ENCODE data around the gene MIA3.

DNA sequence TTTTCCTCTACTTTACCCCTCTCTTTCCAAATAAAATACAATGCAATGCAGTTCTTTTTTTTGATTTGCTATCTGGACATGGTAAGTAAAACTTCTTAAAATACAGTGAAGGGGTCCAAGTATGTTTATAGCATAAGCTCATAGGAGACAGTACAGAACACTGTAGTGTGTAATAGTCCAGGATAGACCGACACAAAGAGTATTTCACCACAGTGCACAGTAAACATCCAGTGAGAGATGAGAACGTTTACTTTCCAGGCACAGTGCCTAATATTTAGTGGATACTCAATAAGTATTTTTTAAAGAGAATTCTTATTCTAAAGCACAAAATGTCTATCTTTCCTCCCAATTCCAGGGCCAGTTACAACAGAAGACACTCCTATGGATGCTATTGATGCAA is 14.9 kb downstream of the MIA3 start:
- TF ChIP-seq, protein P1, sequence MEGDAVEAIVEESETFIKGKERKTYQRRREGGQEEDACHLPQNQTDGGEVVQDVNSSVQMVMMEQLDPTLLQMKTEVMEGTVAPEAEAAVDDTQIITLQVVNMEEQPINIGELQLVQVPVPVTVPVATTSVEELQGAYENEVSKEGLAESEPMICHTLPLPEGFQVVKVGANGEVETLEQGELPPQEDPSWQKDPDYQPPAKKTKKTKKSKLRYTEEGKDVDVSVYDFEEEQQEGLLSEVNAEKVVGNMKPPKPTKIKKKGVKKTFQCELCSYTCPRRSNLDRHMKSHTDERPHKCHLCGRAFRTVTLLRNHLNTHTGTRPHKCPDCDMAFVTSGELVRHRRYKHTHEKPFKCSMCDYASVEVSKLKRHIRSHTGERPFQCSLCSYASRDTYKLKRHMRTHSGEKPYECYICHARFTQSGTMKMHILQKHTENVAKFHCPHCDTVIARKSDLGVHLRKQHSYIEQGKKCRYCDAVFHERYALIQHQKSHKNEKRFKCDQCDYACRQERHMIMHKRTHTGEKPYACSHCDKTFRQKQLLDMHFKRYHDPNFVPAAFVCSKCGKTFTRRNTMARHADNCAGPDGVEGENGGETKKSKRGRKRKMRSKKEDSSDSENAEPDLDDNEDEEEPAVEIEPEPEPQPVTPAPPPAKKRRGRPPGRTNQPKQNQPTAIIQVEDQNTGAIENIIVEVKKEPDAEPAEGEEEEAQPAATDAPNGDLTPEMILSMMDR (conservative IDR thresholded peaks at IDR 0.05; ENCODE audit: low read depth, low read length) = no peak
- no peak for TF ChIP-seq EZH2 (IDR thresholded peaks at IDR 0.05; ENCODE audit: low read length, unreplicated experiment)
